Measurements from ENCODE around the gene AFDN. TPM values are rescaled to one million over a fixed set of nuclear protein-coding genes. Genes with fewer than 3 reads are reported as not detected.

The AFDN gene
- 33.0 and 40.3 TPM in 2 replicates for polyA plus RNA-seq (2014; cell fraction: cytosol; rRNA removed)
- 77.8 and 122 TPM in 2 replicates for polyA plus RNA-seq (2014; cell fraction: nucleus; rRNA removed)

GRCh38 chr6:167826896-167827582, at the start of gene AFDN:
AFDN (plus strand) TSS chr6:167826911; CDS start chr6:167827133, 222 bp downstream.
- peak; percentile 25 for DNase-seq (ENCODE audit: low spot score)

GRCh38 chr6:167778497-167779128, 48.1 kb upstream of the AFDN start:
- no peak for DNase-seq (ENCODE audit: low spot score)

GRCh38 chr6:167779129-167779992, 47.4 kb upstream of the AFDN start:
- DNase-seq (ENCODE audit: low spot score): no peak

- DNase-seq (ENCODE audit: low spot score): no peak
Observed at GRCh38 chr6:167779993-167780655, 46.6 kb upstream of the AFDN start.

- DNase-seq (ENCODE audit: low spot score): no peak
Observed at GRCh38 chr6:167781066-167781767, 45.5 kb upstream of the AFDN start.

GRCh38 chr6:167781868-167782267, 44.8 kb upstream of the AFDN start:
- no peak for DNase-seq (ENCODE audit: low spot score)

- DNase-seq (ENCODE audit: low spot score): no peak
Observed at GRCh38 chr6:167782698-167783517, 43.8 kb upstream of the AFDN start.

GRCh38 chr6:167786853-167787675, 39.6 kb upstream of the AFDN start:
- no peak for DNase-seq (ENCODE audit: low spot score)

GRCh38 chr6:167787896-167788562, 38.7 kb upstream of the AFDN start:
- DNase-seq (ENCODE audit: low spot score): no peak

- DNase-seq (ENCODE audit: low spot score): no peak
Observed at GRCh38 chr6:167788563-167788903, 38.2 kb upstream of the AFDN start.

GRCh38 chr6:167789358-167789757, 37.4 kb upstream of the AFDN start:
- DNase-seq (ENCODE audit: low spot score): no peak

- DNase-seq (ENCODE audit: low spot score): no peak
Observed at GRCh38 chr6:167791091-167791779, 35.5 kb upstream of the AFDN start.

- no peak for DNase-seq (ENCODE audit: low spot score)
Observed at GRCh38 chr6:167791780-167792478, 34.8 kb upstream of the AFDN start.

GRCh38 chr6:167793421-167793820, 33.3 kb upstream of the AFDN start:
- DNase-seq (ENCODE audit: low spot score): no peak

- DNase-seq (ENCODE audit: low spot score): no peak
Observed at GRCh38 chr6:167794161-167795157, 32.3 kb upstream of the AFDN start.

GRCh38 chr6:167795321-167795811, 31.3 kb upstream of the AFDN start:
- DNase-seq (ENCODE audit: low spot score): no peak
